K562 (cell line): ENCODE results near the gene BGLAP. TPM values are rescaled to one million over a fixed set of nuclear protein-coding genes. Genes with fewer than 3 reads are reported as not detected.

ENCODE experiments used
- CREB1 ChIP-seq, 2 experiments: sonication (generic) in 1 of 2; formaldehyde crosslinking in 1 of 2; IDR thresholded peaks; 2 replicates each; pipeline versions ENCODE4 v1.6.1 to v1.8.0; 2012 to 2022; ENCODE audit warnings: inconsistent platforms in 1 of 2, mild to moderate bottlenecking in 1 of 2, missing genetic modification reagents in 1 of 2, moderate library complexity in 1 of 2
- CTCFL ChIP-seq: IDR thresholded peaks from 2 replicates; pipeline ENCODE4 v1.6.1; 2011; ENCODE audit warnings: borderline replicate concordance, low read depth, mild to moderate bottlenecking, moderate library complexity, low read length; ENCODE audit not compliant: insufficient read depth, poor library complexity, severe bottlenecking
- ETV5 ChIP-seq: sonication (generic); formaldehyde crosslinking; IDR thresholded peaks from 2 replicates; pipeline ENCODE4 v1.4.0; 2020; ENCODE audit warnings: low read depth, mild to moderate bottlenecking, missing genetic modification reagents
- FOXJ3 ChIP-seq: sonication (generic); formaldehyde crosslinking; IDR thresholded peaks from 2 replicates; pipeline ENCODE4 v1.4.0; 2020; ENCODE audit warnings: mild to moderate bottlenecking, missing genetic modification reagents
- HNRNPLL ChIP-seq: fragments of 200-400 bp; formaldehyde crosslinking; IDR thresholded peaks from 2 replicates; pipeline ENCODE4 v1.6.1; 2017; ENCODE audit warnings: low read length, low read depth, mild to moderate bottlenecking; ENCODE audit not compliant: poor library complexity, severe bottlenecking
- KDM5B ChIP-seq: fragments of 200-600 bp; sonication (generic); IDR thresholded peaks from 2 replicates; pipeline ENCODE4 v1.6.1; 2012; ENCODE audit warnings: low read depth, mild to moderate bottlenecking, moderate library complexity, low read length, control low read depth, inconsistent platforms; ENCODE audit not compliant: insufficient replicate concordance
- MBD2 ChIP-seq: sonication (generic); IDR thresholded peaks from 2 replicates; pipeline ENCODE4 v1.6.1; 2016; ENCODE audit warnings: low read depth, borderline replicate concordance
- NR1H2 ChIP-seq: sonication (generic); formaldehyde crosslinking; IDR thresholded peaks from 2 replicates; pipeline ENCODE4 v1.4.0; 2020; ENCODE audit warnings: mild to moderate bottlenecking, missing genetic modification reagents
- PKNOX1 ChIP-seq: fragments of 450-650 bp; IDR thresholded peaks from 2 replicates; pipeline ENCODE4 v1.6.1; 2016
- PYGO2 ChIP-seq: fragments of 450-650 bp; IDR thresholded peaks from 2 replicates; pipeline ENCODE4 v1.6.1; 2016; ENCODE audit warnings: mild to moderate bottlenecking, missing genetic modification characterization, moderate library complexity, missing compliant biosample characterization
- RERE ChIP-seq: sonication (generic); formaldehyde crosslinking; IDR thresholded peaks from 2 replicates; pipeline ENCODE4 v1.8.0; 2023; ENCODE audit warnings: missing genetic modification reagents, mild to moderate bottlenecking, borderline replicate concordance
- SP1 ChIP-seq: sonication (generic); formaldehyde crosslinking; IDR thresholded peaks from 2 replicates; pipeline ENCODE4 v1.8.1; 2022; ENCODE audit warnings: mild to moderate bottlenecking, missing genetic modification reagents
- TAF1 ChIP-seq: IDR thresholded peaks from 2 replicates; pipeline ENCODE4 v1.6.1; 2011; ENCODE audit warnings: mild to moderate bottlenecking, low read length, moderate library complexity; ENCODE audit not compliant: insufficient read depth, control insufficient read depth, severe bottlenecking; ENCODE audit errors: extremely low read depth
- ZBTB1 ChIP-seq: sonication (generic); formaldehyde crosslinking; IDR thresholded peaks from 2 replicates; pipeline ENCODE4 v1.8.1; 2023; ENCODE audit warnings: missing genetic modification reagents, low read depth, mild to moderate bottlenecking, borderline replicate concordance
- ZFP91 ChIP-seq: sonication (generic); formaldehyde crosslinking; IDR thresholded peaks from 2 replicates; pipeline ENCODE4 v1.8.0; 2022; ENCODE audit warnings: mild to moderate bottlenecking, missing genetic modification reagents
- polyA plus RNA-seq, 8 experiments: library from polyadenylated mRNA; depleted of rRNA in 4 of 8; stranded (reverse) in 5 of 8; unstranded in 3 of 8; fragments of >200 nt; fragmentation: Nextera tagmentation in 2 of 8; fragmentation: Illumina TruSeq in 1 of 8; extraction: Ambion mirVana in 2 of 8; extraction: Trizol in 1 of 8; gene quantifications; 2 replicates each; pipeline versions ENCODE4 v1.2.1 to v1.2.3, GENCODE V29; 2011 to 2014; ENCODE audit warnings: inconsistent platforms in 1 of 8, missing spikeins in 1 of 8
- total RNA-seq, 7 experiments: library from RNA; depleted of rRNA in 6 of 7; stranded (reverse); fragments of >200 nt in 6 of 7; fragmentation: Illumina TruSeq in 2 of 7; extraction: Trizol in 2 of 7; gene quantifications; 2 replicates each; pipeline versions ENCODE4 v1.2.1 to v1.2.3, GENCODE V29; 2011 to 2021; ENCODE audit warnings: low replicate concordance in 1 of 7

Gene BGLAP
- total and polyA plus RNA-seq, 9 of the 15 experiments (the other 6 are each of a cell fraction or from before 2014, with no cell fraction given), result 0.15 to 1.4 (median 0.28) TPM; not detected in 3

- peak; percentile 93 for TF ChIP-seq KDM5B
- TF ChIP-seq SP1 (CRISPR knock-in tag), result peak; percentile 94
- peak; percentile 92 for TF ChIP-seq TAF1
- TF ChIP-seq RERE (CRISPR knock-in tag), result no peak
- 0 out of 2 replicates have a peak, but pooled peaks have one; percentile 57 for TF ChIP-seq ZFP91 (CRISPR knock-in tag)
- peak; percentile 86 for TF ChIP-seq ETV5
- TF ChIP-seq HNRNPLL, result peak; percentile 42
- TF ChIP-seq CTCFL, result no peak
- TF ChIP-seq FOXJ3, result no peak
- TF ChIP-seq PYGO2 (tag), result no peak
- peak; percentile 70 for TF ChIP-seq CREB1 (IDR thresholded peaks at IDR 0.05)
- TF ChIP-seq CREB1 (CRISPR knock-in tag; IDR thresholded peaks at IDR 0.05), result peak; percentile 77
- no peak for TF ChIP-seq NR1H2 (CRISPR knock-in tag)
- peak; percentile 67; the same call in 1 of the 2 replicates for TF ChIP-seq ZBTB1
- TF ChIP-seq MBD2, result no peak; the same call in none of the 2 replicates
- TF ChIP-seq PKNOX1, result peak; percentile 57; the same call in 1 of the 2 replicates
Measured at GRCh38 chr1:156282479-156283222, 40.7 kb downstream of the BGLAP start, which contains the start of gene SMG5 (continued).
